Kasumi-1 (cell line): Measurements from ENCODE around the gene CGB2.
"Not testable (repeated sequence)": the region's sequence is repeated elsewhere in the genome, so short reads cannot be mapped to it uniquely, and the experiment has no call there.

ENCODE experiments used
- DNase-seq, 2 experiments: peaks; one replicate each; lab custom pipeline; 2025; lab: John Stamatoyannopoulos, UW

CGB2 gene

DNA sequence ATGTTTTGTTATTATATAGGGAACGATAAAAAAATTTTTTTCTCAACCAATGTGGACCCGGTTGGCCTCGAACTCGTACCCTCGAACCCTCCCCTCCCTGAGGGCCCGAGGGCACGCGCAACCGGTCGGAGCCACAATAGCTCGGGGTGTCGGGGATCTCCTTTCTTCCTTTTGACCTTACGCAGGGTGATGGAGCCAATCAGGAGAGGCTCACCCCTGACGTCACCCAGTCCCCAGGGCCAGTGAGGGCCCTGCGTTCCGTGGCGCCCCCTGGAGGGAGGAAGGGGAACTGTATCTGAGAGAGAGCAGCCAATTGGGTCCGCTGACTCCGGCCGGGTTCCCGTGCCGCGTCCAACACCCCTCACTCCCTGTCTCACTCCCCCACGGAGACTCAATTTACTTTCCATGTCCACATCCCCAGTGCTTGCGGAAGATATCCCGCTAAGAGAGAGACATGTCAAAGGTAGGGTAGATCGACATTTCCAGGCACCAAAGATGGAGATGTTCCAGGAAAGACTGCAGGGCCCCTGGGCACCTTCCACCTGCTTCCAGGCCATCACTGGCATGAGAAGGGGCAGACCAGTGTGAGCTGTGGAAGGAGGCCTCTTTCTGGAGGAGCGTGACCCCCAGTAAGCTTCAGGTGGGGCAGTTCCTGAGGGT is at the start of gene CGB2:
Gene CGB2 (plus strand): TSS at position 249 of the 660 bp plus-strand sequence. CDS start 206 bp downstream, at position 455.
- DNase-seq = not testable (repeated sequence)

- no peak for DNase-seq
Measured at GRCh38 chr19:48982280-48982679, 49.4 kb upstream of the CGB2 start.

DNA sequence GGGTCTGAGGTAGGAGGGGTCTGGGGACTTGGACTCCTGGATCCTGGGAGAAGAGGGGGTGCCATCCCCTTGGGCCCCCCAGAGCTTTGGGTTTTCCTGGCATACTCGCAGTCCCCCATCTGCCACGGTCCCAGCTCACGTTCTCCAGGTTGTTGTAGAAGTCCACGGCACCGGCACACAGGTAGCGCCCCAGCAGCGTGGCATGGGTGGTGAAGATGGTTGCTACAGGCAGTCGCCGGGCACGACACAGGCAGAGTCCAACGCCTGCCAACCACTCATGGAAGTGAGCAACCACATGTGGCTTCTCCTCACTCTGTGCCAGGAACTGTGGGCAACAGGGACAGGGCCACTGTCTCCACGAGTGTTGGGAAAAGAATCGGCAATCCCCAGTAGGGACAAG is 46.0 kb upstream of the CGB2 start:
- DNase-seq = no peak

- no peak for DNase-seq
Measured at GRCh38 chr19:48986211-48986610, 45.5 kb upstream of the CGB2 start.

DNA sequence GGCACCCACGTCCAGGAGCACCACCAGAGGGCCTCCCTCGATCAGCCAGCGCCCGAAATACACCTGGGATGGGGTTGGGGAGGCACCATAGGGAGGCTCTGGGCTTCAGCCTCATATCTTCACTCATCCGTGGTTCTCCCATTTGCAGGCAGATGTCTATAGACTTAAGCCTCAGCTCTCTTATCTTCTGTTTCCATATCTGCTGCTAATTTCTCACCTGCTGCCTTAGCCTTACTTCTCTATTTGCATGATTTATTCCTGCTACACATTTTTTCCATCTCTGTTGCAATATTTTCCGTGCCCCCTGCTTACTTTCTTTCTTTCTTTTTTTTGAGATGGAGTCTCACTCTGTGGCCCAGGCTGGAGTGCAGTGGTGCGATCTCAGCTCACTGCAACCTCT is 44.4 kb upstream of the CGB2 start:
- DNase-seq = no peak

- DNase-seq = no peak
Measured at GRCh38 chr19:48988286-48988685, 43.4 kb upstream of the CGB2 start.

- no peak for DNase-seq
Measured at GRCh38 chr19:48988860-48989259, 42.8 kb upstream of the CGB2 start.

- no peak for DNase-seq
Measured at GRCh38 chr19:48989701-48990291, 41.9 kb upstream of the CGB2 start.

DNA sequence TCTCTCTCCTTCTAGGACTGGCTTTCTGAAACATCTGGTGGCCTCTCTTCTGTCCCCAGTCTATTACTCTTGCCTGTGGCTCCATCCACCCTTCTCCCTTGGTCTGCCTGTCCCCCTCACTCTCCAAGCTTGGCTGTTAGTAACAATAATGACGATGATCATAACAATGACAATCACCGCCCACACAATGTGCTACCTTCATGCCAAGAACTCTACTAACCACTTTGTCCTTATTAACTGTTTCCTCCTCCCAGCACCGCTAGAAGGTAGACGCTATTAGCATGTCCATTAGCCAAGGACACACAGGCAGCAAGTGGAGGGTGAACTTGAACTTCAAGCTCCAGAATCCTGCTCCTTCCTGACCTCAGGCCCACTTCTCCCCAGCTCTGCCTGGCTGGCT is 41.3 kb upstream of the CGB2 start:
- no peak for DNase-seq

DNA sequence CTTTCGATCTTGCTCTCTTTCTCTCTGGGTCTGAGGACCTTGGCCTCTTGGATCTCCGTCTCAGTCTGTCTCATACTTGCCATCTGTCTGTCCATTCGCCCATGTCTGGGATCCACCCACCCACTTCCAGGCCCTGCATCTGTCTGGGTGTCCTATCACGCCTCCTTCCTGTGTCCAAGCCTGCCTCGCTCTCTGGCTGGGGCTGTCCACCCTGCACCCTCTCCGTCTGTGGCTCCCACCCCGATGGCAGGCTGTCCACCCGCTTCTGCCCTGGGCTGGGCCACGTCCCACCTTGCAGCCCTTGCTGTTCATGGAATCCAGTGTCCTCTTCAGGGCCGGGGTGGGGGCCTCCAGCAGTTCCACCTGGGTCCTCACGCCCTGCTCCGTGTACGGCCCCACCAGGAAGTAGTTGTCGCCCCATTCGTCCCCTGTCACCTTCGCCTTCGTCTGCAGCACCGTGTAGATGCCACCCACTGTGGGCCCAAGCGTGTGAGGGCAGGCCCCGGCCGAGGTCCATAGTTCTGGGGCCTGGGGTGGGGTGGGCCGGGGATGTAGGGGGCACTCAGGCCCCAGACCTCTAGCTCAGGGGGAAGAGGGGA is 40.6 kb upstream of the CGB2 start:
- DNase-seq = no peak

DNA sequence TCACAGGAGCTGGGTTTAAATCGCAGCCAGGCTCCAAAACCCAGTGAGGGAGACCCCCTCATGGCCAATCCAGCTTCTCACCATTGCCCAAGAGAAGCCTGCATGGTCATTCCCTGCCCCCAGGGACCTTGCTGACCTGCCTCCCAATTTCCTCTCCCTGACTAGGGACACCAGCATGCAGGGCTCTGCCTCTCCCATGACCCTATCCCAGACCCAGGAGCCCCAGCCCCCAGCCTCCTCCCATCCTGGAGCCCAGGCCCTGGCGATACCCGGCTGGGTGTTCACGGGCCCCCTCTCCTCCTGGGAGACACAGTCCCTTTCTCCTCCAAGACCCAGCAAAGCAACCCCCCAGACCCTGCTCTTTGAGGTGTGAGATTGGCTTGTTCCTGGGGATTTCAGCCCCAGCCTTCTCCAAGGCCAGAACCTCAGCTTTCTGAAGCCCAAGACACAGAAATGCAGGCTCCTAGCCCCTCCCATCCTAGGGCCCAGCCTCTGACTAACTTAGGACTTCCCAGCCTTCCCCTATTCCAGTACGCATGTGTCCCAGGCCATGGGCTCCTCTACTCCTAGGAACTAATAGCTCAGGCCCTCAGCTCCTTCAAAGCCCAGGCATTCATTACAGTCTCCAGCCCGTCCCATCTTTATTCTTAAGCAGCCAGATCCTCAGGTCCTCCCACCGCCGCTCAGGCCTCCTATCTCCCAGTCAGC is 39.7 kb upstream of the CGB2 start:
- DNase-seq = peak; percentile 77 to 86

- no peak for DNase-seq
Measured at GRCh38 chr19:48992581-48993174, 39.0 kb upstream of the CGB2 start.

GRCh38 chr19:48993175-48994034 is 38.3 kb upstream of the CGB2 start, which contains the start of the genes GYS1 and RUVBL2:
Gene GYS1 (minus strand): TSS chr19:48993309. CDS start chr19:48993112, 197 bp downstream.
Gene RUVBL2 (plus strand): TSS chr19:48993887. CDS start chr19:48993912, 25 bp downstream.
- peak; percentile 99 for DNase-seq

DNA sequence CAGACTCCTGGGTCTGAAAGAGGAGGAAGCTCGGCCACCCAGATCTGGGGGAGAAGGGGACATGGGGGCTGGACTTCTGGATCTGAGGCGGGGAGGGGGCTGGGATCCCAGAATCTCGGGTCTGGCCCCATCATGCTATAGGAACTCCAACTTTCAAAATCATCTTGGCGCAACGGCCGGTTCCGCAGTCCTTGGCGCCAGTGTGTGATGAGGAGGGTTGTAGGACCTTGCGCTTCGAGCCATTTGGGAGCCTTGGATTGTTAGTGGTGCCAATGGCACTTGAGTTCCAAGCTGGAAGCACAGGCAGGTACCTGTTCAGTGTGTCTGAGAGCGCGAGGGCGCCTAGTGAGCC is 37.7 kb upstream of the CGB2 start:
- DNase-seq = peak; percentile 27 to 56

DNA sequence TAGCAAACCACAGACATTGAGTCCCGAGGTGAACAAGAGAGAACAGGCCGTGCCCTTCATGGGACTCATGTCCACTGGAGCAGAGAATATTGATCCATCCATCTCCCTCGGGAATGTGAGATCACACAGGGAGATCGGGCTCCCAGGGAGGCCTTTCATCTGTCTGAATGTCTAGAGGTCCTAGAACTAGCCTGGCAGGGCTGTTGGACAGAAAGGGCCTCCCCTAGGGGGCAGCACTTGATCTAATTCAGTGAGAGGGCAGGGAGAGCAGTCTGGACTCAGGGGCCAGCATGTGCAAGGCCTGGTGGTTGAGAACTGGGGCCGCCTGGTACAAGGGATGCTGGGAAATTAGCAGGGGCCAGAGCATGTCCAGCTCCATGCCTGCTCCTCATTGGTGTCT is 33.7 kb upstream of the CGB2 start:
- peak; percentile 55 to 58 for DNase-seq

DNA sequence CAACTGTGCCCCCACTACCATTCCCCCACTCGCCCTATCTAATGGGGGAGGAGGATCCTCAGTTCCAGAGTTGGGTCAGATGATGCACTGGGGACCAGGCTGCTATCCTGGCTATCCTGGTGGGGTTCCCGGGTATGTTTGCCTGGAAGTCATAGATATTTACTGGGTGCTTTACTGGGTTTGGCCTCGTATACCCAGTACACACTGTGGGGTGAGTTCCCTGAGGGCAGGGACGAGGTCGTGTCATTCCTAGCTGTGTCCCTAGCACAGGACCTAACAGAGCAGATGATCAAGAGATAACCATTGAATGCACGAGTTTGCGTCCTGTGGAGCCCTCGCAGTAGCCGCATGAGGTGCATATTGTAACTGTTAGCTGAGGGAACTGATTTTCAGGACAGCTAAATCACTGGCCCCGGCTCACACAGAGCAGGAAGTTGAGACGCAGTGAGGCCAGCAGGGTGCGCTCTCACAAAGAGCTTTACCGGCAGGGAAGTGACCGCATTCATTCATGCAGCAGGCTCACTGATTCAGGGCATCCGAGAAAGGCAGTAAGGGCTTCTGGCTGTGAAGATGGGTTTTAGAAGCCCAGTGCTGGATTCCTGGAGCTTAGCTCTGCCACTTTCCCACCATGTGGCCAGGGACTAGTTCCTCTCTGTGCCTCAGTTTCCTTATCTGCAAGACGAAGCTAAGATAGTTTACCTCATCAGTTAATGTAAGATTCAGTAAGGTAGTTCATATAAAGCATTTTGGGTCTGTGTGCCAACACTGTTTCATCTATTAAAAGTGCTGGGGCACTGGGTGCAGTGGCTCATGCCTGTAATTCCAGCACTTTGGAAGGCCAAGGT is 32.0 kb upstream of the CGB2 start:
- DNase-seq = peak; percentile 59 to 61

GRCh38 chr19:49004133-49004532 is 27.6 kb upstream of the CGB2 start:
- DNase-seq = no peak

DNA sequence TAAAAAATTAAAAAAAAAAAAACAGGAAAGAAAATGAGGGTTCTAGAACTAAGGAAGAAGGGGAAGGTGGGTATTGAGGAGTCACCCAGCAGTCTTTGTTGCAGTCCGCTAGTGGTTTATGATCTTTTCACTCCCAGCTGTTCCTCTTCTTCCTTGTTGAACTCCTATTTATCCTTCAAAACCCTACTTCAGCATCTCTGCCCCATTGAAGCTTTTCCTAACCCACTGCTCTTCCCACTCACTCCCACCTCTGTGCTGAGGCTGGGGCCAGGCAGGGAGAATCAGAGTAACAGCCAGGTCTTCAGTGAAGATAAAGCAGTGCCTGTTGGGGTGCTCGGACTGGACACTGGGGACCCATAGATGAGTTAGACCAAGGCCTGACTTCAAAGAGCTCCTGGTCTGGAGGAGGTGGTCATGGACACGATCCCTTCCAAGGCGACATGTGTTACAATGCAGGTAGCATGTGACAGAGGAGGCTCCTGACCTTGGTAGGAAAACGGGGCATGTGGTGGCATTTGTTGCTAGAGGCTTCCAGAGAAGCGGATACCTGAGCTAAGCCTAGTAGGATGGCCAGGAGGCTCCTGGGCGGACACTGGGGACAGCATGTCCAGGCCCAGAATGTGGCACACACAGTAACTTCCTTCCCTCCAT is 26.6 kb upstream of the CGB2 start:
- DNase-seq = no peak

GRCh38 chr19:49006905-49007304 is 24.8 kb upstream of the CGB2 start:
- no peak for DNase-seq

- DNase-seq = no peak
Measured at GRCh38 chr19:49009828-49010227, 21.9 kb upstream of the CGB2 start.
